Measurements from ENCODE around the gene FAM184A. TPM values are rescaled to one million over a fixed set of nuclear protein-coding genes. Genes with fewer than 3 reads are reported as not detected.

FAM184A gene
- total RNA-seq, 4 donors from 2014 or later: 19.3 to 37.1 (median 21.3) TPM

DNA sequence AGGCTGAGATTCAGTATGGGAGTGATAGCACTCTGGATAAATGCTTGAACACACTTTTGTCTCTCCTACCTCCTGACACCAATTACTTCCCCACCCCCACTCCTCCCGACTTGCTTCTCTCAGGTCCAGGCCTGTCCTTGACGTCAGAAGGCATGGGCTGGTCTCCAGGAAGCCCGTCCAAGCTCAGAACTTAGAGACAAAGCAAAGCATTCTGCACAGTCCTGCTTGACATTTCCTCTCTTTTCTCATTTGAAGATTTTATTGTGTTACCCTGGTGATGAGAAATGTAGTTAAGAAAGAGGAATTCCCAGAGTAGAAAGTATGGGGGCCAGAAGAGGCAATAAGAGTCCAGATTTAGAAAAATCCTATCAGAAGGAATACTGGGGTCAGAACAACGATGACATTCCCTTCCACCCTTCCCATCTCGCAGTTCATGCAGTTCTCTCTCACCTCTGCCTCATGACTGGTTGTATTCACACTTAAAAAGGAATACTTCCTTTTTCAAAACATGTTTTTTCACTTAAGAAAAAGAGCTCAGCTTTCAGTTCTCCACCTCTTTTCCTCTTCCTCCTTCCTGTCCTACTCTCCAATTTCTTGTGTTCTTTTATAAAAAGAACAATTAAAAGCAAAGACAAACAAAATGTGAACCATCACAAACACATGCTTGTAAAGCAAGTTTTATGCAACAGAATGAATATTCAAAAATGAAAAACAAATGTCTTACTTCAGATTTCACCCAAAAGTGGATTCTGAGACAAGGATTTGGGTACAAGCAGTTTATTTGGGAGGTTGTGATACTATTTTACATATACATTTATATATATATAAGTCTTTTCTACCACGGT lies 18.5 kb upstream of the FAM184A start:
- Histone ChIP-seq H3K27ac (peak overlapping the region in 1 of 3 donors; percentile 19), H3K27me3 (no peaks in the 10 kb centered on the region), H3K9me3 (no peaks in the 10 kb centered on the region), H3K36me3 (no peaks in the 10 kb centered on the region), H3K4me3 (replicated peaks in 1 of 3) (no peak overlapping the region), H3K4me1 (peaks cover 0 to 6% of the 10 kb centered on the region in 2 donors)
- DNase-seq: peak; percentile 67 to 71
- WGBS, 2 donors: 38 to 39% methylated on average over 6 of the region's 6 CpGs
- intact Hi-C loops (cut with DNase I): no loop called here
- TF ChIP-seq POLR2A (IDR thresholded peaks at IDR 0.05): no peak
- TF ChIP-seq, protein P1, sequence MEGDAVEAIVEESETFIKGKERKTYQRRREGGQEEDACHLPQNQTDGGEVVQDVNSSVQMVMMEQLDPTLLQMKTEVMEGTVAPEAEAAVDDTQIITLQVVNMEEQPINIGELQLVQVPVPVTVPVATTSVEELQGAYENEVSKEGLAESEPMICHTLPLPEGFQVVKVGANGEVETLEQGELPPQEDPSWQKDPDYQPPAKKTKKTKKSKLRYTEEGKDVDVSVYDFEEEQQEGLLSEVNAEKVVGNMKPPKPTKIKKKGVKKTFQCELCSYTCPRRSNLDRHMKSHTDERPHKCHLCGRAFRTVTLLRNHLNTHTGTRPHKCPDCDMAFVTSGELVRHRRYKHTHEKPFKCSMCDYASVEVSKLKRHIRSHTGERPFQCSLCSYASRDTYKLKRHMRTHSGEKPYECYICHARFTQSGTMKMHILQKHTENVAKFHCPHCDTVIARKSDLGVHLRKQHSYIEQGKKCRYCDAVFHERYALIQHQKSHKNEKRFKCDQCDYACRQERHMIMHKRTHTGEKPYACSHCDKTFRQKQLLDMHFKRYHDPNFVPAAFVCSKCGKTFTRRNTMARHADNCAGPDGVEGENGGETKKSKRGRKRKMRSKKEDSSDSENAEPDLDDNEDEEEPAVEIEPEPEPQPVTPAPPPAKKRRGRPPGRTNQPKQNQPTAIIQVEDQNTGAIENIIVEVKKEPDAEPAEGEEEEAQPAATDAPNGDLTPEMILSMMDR (IDR thresholded peaks at IDR 0.05): no peak

DNA sequence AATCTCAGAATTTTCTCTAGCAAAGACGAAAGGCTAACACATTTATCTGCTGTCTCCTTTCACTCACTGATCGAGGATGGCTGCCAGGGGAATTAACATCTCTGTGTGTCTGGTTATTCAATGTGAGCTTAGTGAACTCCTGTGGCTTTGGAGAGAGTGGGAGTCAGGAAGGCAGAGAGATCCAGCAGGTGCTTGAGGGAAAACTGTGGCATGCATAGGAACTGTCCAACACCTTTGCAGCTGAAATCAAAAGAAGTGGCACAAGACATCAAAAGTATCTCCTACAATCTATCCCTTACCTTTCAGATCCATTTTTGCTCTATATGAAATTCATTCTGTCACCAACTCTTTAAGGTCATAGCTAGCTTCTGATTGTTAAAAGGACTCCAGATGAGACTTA lies 11.8 kb upstream of the FAM184A start:
- WGBS, 2 donors: 44 to 60% methylated on average over 2 of the region's 2 CpGs
- DNase-seq: no peak
- Histone ChIP-seq H3K36me3 (no peaks in the 10 kb centered on the region), H3K9me3 (no peaks in the 10 kb centered on the region), H3K27me3 (no peaks in the 10 kb centered on the region), H3K27ac (no peak overlapping the region), H3K4me3 (replicated peaks in 1 of 3) (no peak overlapping the region), H3K4me1 (no peaks in the 10 kb centered on the region)
- intact Hi-C loops (cut with DNase I): no loop called here
- TF ChIP-seq POLR2A (IDR thresholded peaks at IDR 0.05): no peak
- TF ChIP-seq, protein P1 (IDR thresholded peaks at IDR 0.05): no peak

DNA sequence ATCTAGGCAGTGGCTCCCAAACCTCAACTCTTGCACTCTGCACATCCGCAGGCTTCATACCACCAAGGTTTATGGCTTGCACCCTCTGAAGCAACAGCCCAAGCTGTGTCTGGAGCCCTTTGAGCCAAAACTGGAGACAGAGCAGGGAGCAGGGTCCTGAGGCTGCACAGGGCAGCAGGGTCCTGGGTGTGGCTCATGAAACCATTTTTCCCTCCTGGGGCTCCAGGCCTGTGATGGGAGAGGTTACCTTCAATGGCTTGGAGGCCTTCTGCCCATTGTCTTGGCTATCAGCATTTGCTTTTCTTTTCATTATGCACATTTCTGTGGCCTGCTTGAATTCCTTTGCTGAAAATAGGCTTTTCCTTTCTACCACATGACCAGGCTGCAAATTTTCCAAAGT lies 6.3 kb upstream of the FAM184A start:
- Histone ChIP-seq H3K9me3 (no peaks in the 10 kb centered on the region), H3K27me3 (no peaks in the 10 kb centered on the region), H3K27ac (no peak overlapping the region), H3K36me3 (no peaks in the 10 kb centered on the region), H3K4me3 (replicated peaks in 1 of 3) (no peak overlapping the region), H3K4me1 (peaks cover 0 to 3% of the 10 kb centered on the region in 2 donors)
- intact Hi-C loops (cut with DNase I): no loop called here
- TF ChIP-seq, protein P1 (IDR thresholded peaks at IDR 0.05): no peak
- 100% methylated on average over 1 of the region's 1 CpG for WGBS, 2 donors
- no peak for DNase-seq

DNA sequence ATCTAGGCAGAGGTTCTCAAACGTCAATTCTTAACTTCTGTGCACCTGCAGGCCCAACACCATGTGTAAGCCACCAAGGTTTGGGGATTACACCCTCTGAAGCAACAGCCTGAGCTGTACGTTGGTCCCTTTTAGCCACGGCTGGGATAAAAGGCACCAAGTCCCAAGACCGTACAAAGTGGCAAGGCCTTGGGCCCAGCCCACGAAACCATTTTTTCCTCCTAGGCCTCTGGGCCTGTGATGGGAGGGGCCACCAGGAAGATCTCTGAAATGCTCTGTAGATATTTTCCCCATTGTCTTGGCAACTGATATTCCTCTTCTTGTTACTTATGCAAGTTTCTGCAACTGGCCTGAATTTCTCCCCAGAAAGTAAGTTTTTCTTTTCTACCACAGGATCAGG lies 4.5 kb upstream of the FAM184A start:
- Histone ChIP-seq H3K36me3 (no peaks in the 10 kb centered on the region), H3K27me3 (no peaks in the 10 kb centered on the region), H3K27ac (no peak overlapping the region), H3K4me3 (replicated peaks in 1 of 3) (no peak overlapping the region), H3K4me1 (peaks cover 0 to 8% of the 10 kb centered on the region in 2 donors), H3K9me3 (no peaks in the 10 kb centered on the region)
- no peak for DNase-seq
- TF ChIP-seq POLR2A (IDR thresholded peaks at IDR 0.05): no peak
- TF ChIP-seq, protein P1 (IDR thresholded peaks at IDR 0.05): no peak
- intact Hi-C loops (cut with DNase I): no loop called here
- 95 to 96% methylated on average over 5 of the region's 5 CpGs for WGBS, 2 donors

DNA sequence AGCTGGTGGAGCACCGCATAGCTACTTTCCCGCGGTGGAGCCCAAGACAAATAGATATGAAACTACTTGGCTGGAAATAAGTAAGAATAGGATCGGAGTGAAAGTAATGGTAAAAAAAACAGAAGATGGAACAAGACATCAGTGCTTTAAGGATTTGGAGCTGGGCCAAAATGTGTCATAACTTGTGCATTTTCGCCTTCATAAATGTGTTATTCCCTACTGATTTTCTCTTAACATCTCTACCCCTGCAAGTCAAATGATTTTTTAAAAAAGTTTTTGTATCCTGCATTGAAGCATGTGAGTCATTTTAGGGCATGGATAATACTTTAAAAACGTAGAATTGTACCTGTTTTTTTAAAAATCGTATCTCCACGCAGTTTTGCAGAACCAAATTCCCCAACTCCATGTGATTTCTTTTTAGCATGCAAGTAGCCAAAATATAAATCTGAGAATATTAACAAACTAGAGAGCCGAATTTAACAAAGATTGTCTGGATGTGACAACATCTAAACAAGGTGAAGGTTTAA lies 882 bp upstream of the FAM184A start:
- no peaks in the 10 kb centered on the region for H3K36me3 ChIP-seq
- no peaks in the 10 kb centered on the region for H3K9me3 ChIP-seq
- peak overlapping the region; percentile 81 to 94 (median 89) for H3K27ac ChIP-seq
- intact Hi-C loops (cut with DNase I): loop anchor here (10.0 kb wide), 1 partner anchor 185 kb away; the partner anchor contains the start of gene ASF1A
- no peaks in the 10 kb centered on the region for H3K27me3 ChIP-seq
- no peak for TF ChIP-seq POLR2A (IDR thresholded peaks at IDR 0.05)
- TF ChIP-seq, protein P1 (IDR thresholded peaks at IDR 0.05): no peak
- H3K4me3 ChIP-seq (replicated peaks in 1 of 3): peak overlapping the region; percentile 67 to 89 (median 75)
- WGBS, 2 donors: 5 to 8% methylated on average over 9 of the region's 9 CpGs
- no peak for DNase-seq
- peaks cover 0 to 18% of the 10 kb centered on the region in 2 donors for H3K4me1 ChIP-seq
